ENCODE results near the gene CHP1. TPM values are rescaled to one million over a fixed set of nuclear protein-coding genes. Genes with fewer than 3 reads are reported as not detected.
"Not testable (repeated sequence)": the region's sequence is repeated elsewhere in the genome, so short reads cannot be mapped to it uniquely, and the experiment has no call there.

The CHP1 gene
- total RNA-seq, 2 donors from 2014 or later, result 165 to 247 TPM

DNA sequence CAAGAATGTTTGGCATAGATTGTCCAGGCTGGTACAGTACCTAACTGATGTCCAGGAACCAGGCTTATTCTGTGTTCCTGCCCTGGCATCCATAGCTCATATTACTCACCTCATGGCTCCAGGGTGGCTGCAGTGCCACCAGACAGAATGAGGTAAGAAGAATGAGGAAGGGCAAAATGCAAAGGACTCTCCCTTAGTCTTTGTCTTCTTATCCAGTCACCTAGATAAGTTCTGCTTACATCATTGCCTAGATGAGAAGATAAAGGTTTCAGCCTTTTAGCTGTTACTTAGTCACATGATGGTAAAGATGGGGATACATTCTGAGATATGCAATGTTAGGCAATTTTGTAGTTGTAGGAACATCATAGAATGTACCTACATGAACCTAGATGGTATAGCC lies 45.8 kb downstream of the CHP1 start:
- Histone ChIP-seq H3K27ac (no peak overlapping the region), H3K27me3 (no peaks in the 10 kb centered on the region), H3K4me1 (no peaks in the 10 kb centered on the region), H3K36me3 (peaks cover 64% of the 10 kb centered on the region), H3K9me3 (no peaks in the 10 kb centered on the region), H3K4me3 (no peak overlapping the region)
- no peak for DNase-seq (ENCODE audit: low spot score)
- TF ChIP-seq, protein P1, sequence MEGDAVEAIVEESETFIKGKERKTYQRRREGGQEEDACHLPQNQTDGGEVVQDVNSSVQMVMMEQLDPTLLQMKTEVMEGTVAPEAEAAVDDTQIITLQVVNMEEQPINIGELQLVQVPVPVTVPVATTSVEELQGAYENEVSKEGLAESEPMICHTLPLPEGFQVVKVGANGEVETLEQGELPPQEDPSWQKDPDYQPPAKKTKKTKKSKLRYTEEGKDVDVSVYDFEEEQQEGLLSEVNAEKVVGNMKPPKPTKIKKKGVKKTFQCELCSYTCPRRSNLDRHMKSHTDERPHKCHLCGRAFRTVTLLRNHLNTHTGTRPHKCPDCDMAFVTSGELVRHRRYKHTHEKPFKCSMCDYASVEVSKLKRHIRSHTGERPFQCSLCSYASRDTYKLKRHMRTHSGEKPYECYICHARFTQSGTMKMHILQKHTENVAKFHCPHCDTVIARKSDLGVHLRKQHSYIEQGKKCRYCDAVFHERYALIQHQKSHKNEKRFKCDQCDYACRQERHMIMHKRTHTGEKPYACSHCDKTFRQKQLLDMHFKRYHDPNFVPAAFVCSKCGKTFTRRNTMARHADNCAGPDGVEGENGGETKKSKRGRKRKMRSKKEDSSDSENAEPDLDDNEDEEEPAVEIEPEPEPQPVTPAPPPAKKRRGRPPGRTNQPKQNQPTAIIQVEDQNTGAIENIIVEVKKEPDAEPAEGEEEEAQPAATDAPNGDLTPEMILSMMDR (IDR thresholded peaks at IDR 0.05), result no peak

DNA sequence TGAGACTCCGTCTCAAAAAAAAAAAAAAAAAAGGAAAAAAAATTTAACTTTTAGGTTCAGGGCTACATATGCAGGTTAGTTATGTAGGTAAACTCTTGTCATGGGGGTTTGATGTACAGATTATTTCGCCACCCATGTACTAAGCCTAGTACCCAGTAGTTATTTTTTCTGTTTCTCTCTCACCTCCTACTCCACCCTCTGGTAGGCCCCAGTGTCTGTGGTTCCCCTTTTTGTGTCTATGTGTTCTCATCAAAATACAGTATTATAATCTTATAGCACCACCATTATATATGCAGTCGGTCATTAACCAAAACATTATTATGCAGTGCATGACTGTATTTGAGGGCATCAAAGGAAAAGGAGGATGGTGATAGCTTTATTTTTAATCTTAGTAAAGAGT lies 47.3 kb downstream of the CHP1 start:
- peaks cover 0 to 4% of the 10 kb centered on the region in 2 donors for H3K4me1 ChIP-seq
- H3K27ac ChIP-seq, result no peak overlapping the region
- no peak for DNase-seq (ENCODE audit: low spot score)
- no peaks in the 10 kb centered on the region for H3K9me3 ChIP-seq
- H3K4me3 ChIP-seq, result no peak overlapping the region
- TF ChIP-seq, protein P1 (IDR thresholded peaks at IDR 0.05), result no peak
- H3K27me3 ChIP-seq, result no peaks in the 10 kb centered on the region
- peaks cover 49% of the 10 kb centered on the region for H3K36me3 ChIP-seq

DNA sequence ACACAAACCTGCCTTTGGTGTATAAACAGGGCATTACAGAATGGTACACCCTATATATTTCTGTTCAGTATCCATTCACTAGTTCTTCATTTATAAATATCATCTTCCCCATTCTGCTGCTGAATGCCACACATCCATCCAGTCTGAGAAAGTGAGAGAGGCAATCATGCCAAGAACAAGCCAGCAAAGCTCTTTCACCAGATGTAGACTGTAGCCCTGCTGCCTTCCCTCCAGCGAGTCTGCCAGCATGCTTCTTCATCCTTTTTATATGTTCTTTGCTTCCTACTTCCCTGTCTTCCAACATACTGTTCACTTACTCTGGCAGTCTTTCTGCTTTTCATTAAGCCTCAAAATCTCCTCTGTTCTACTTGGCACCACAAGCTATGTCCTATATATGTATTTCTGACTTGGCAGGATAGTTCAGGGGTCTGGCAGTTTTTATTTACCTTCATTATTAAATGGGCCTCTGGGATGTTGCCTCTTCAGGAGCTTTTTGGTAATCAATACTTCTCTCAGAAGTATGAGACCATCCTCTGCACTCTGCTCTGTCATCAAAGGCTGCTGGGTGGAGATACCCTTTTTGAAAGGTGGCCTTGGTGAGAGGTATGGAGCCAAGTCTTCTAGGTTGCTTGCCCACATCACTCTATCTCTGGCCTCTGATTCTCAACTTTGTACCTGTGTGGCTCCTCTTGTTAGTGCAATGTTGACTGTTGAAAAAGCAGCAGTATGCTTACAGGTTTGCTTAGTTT lies 48.6 kb downstream of the CHP1 start:
- Histone ChIP-seq H3K27me3 (no peaks in the 10 kb centered on the region), H3K9me3 (no peaks in the 10 kb centered on the region), H3K36me3 (peaks cover 40% of the 10 kb centered on the region), H3K27ac (no peak overlapping the region), H3K4me3 (no peak overlapping the region), H3K4me1 (peaks cover 0 to 6% of the 10 kb centered on the region in 2 donors)
- no peak for DNase-seq (ENCODE audit: low spot score)
- TF ChIP-seq, protein P1 (IDR thresholded peaks at IDR 0.05), result no peak

DNA sequence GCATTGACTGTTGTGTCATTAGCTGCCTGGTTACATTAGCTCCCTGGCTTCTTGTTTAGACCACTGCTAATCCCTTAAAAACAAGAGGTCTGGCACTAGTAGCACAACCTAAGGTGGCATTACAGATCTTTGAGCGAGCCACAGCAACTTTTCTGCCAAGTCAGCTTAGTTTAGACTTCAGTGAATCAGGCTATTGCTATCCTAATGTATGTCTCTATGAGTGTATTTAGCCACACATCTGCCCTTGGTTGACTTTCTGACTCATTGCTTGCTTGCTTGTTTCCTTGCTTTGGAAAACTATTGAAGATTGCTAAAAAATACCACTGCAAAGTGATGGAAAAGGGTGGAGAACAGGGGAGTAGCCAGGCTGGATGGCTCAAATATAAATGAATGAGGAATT lies 50.2 kb downstream of the CHP1 start:
- Histone ChIP-seq H3K9me3 (no peaks in the 10 kb centered on the region), H3K36me3 (peaks cover 39% of the 10 kb centered on the region), H3K27me3 (no peaks in the 10 kb centered on the region), H3K27ac (no peak overlapping the region), H3K4me1 (peaks cover 0 to 22% of the 10 kb centered on the region in 2 donors), H3K4me3 (no peak overlapping the region)
- no peak for DNase-seq (ENCODE audit: low spot score)
- TF ChIP-seq, protein P1 (IDR thresholded peaks at IDR 0.05), result no peak

DNA sequence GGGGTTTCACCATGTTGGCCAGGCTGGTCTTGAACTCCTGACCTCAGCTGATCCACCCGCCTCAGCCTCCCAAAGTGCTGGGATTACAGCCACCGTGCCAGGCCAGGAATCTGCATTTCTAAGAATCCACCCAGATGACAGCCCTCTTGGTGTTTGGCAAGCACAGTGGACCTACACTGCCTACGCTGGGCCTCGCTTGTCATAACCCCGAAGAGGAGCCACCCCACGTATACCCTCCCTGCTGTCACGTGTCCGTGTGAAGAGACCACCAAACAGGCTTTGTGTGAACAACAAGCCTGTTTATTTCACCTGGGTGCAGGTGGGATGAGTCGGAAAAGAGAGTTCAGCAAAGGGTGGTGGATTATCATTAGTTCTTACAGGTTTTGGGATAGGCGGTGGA lies 51.4 kb downstream of the CHP1 start:
- not testable (repeated sequence) for H3K4me3 ChIP-seq; H3K9me3 ChIP-seq; H3K27me3 ChIP-seq; H3K27ac ChIP-seq; DNase-seq (ENCODE audit: low spot score)
- H3K36me3 ChIP-seq, result peaks cover 45% of the 10 kb centered on the region
- H3K4me1 ChIP-seq, result peaks cover 0 to 32% of the 10 kb centered on the region in 2 donors

DNA sequence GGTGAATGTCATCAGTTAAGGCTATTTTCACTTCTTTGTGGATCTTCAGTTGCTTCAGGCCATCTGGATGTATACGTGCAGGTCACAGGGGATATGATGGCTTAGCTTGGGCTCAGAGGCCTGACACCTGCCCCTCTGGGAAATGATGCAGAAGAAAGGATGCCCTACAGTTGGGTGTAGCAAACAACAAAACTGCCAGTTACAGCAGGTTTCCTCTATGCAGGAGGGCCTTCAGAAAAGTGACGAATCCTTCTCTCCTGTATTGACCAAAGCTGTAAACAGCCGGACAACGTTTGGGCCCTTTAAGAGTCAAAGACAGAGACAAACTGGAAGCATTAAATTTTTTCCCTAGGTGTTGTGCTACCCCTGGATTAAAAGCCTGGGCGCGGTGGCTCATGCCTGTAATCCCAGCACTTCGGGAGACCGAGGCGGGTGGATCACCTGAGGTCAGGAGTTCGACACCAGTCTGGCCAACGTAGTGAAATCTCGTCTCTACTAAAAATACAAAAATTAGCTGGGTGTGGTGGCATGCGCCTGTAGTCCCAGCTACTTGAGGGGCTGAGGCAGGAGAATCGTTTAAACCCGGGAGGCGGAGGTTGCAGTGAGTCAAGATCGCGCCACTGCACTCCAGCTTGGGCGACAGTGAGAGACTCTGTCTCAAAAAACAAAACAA lies 52.0 kb downstream of the CHP1 start:
- not testable (repeated sequence) for H3K9me3 ChIP-seq; DNase-seq (ENCODE audit: low spot score); H3K27me3 ChIP-seq
- peak overlapping the region; percentile 94 to 99 for H3K4me3 ChIP-seq
- peak overlapping the region; percentile 97 to 98 for H3K27ac ChIP-seq
- H3K4me1 ChIP-seq, result peaks cover 0 to 39% of the 10 kb centered on the region in 2 donors
- peaks cover 47% of the 10 kb centered on the region for H3K36me3 ChIP-seq
